ENCODE data around the gene RFX1.
A peak's percentile ranks its signal among the peaks of the same experiment; 100 is the strongest.
"Not testable (repeated sequence)": the region's sequence is repeated elsewhere in the genome, so short reads cannot be mapped to it uniquely, and the experiment has no call there.

Gene RFX1

DNA sequence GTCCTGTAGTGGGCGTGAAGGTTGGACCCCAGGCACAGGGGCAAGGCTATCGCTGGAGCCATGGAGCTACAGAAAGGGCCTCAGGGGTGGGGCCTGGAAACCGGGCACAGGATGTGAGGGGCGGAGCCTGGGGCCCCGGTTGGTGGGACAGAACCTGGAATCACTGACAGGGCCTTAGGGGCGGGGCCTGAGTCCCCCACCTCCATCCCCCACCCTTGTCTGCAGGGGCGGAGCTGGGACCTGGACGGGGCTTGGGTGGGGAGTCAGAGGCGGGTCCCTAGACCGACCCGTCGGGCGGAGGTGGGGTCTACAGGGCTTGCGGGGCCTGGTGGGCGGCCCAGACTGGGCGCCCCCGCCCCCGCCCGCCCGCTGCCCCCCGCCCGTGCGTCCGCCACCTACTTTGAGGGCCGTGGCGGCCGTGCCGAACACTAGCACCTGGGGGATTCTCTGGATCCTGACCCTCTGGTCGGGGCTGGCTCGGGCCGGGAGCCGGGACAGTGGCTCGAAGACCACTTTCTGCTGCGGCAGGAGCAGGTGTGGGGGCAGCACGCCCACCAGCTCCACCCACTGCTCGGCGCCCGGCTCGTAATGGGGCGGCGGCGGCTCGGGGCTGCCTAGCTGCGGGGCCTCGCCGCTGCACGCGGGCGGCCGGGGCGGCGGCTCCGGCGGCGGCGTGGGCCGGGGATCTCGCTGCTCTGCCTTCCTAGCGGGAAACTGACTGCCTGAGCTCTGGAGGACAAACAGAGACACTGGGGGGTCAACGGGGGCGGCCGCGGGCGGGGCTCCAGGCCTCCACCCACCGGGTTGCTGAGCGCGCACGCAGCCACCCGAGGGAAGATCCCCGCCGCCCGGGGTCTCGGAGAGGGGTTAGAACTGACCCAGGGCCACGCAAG is 27.5 kb downstream of the RFX1 start:
- DNase-seq, result no peak

DNA sequence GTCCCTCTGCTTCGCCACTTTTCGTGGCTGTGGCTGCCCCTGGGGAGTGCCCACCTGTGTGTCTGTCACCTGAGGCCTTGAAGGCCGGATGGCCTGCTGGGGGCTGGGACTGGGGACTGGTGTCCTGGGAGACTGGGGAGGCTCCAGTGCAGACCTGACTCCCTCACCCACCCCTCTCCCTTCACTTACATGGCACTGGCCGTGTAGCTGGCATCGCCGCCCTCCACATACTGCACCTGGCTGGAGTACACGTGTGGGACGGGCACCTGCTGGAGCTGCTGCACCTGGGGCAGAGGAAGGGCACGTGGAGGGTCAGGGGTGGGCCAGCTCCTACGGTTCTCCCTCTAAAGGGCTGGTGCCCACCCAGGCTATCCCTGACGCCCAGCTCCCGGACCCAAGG is 28.3 kb downstream of the RFX1 start:
- no peak for DNase-seq

DNA sequence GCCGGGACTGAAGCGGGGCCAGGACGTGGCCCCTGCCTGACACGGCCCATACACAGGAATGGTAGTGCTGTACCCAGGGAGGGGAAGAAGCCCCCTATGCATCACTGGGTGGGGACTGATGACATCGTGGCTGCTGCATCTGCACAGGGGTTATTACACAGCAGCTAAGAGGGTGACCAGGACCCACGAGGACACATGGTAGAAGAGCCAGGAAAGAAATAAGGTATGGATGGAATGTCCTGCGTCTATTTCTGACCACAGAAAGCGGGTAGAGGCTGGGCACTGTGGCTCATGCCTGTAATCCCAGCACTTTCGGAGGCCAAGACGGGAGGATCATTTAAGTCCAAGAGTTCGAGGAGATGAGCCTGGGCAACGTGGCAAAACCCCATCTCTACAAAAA is 29.7 kb downstream of the RFX1 start:
- DNase-seq, result no peak

GRCh38 chr19:13975870-13976269 is 30.2 kb downstream of the RFX1 start:
- no peak for DNase-seq

DNA sequence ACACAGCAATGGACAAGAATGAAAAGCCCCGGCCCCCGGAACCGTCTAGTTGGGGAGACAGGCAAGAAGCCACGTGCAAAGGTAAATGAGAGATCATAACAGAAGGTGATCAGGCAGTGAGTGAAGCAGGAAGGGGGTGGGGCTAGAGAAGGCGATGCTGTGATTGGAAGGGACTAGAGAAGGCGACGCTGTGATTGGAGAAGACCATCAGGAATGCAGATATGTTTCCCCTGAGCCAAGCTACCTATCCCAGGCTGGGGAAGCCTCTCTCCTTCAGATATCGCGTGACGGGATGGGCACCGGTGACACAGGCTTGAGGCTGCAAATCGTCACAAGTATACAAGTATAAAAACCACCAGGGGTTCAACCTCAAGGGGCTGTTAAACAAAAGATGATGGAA is 32.0 kb downstream of the RFX1 start:
- peak; percentile 15 for DNase-seq

- DNase-seq, result not testable (repeated sequence)
These were observed 32.6 kb downstream of the RFX1 start for GRCh38 chr19:13973479-13973878.

- no peak for DNase-seq
These were observed 33.6 kb downstream of the RFX1 start for GRCh38 chr19:13972368-13973155.

DNA sequence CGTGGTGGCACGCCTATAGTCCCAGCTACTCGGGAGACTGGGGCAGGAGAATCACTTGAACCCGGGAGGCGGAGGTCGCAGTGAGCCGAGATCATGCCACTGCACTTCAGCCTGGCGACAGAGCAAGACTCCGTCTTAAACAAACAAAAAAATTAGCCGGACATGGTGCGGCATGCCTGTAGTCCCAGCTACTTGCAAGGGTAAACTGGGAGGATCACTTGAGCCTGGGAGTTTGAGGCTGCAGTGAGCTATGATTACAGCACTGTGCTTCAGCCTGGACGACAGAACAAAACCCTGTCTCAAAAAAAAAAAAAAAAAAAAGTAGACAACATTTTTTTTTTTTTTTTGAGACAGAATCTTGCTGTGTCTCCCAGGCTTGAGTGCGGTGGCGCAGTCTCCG is 34.3 kb downstream of the RFX1 start:
- not testable (repeated sequence) for DNase-seq

- no peak for DNase-seq
These were observed 36.2 kb downstream of the RFX1 start for GRCh38 chr19:13969897-13970296.

GRCh38 chr19:13968999-13969398 is 37.1 kb downstream of the RFX1 start:
- DNase-seq, result no peak

- DNase-seq, result no peak
These were observed 37.7 kb downstream of the RFX1 start for GRCh38 chr19:13968383-13968935.

DNA sequence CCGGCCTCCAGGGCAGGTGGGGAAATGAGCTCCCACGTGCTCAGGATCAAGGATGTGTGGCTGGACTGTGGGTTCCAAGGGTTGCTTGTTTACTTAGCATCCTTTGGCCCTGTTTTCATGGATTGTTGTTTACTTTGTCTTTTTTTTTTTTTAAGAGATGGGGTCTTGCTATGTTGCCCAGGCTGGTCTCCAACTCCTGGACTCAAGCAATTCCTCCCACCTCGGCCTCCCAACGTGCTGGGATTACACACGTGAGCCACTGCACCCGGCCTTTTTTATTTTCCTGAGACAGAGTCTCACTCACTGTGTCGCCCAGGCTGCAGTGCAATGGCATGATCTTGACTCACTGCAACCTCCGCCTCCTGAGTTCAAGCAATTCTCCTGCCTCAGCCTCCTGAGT is 38.9 kb downstream of the RFX1 start:
- DNase-seq, result not testable (repeated sequence)

GRCh38 chr19:13966684-13967128 is 39.4 kb downstream of the RFX1 start:
- no peak for DNase-seq

DNA sequence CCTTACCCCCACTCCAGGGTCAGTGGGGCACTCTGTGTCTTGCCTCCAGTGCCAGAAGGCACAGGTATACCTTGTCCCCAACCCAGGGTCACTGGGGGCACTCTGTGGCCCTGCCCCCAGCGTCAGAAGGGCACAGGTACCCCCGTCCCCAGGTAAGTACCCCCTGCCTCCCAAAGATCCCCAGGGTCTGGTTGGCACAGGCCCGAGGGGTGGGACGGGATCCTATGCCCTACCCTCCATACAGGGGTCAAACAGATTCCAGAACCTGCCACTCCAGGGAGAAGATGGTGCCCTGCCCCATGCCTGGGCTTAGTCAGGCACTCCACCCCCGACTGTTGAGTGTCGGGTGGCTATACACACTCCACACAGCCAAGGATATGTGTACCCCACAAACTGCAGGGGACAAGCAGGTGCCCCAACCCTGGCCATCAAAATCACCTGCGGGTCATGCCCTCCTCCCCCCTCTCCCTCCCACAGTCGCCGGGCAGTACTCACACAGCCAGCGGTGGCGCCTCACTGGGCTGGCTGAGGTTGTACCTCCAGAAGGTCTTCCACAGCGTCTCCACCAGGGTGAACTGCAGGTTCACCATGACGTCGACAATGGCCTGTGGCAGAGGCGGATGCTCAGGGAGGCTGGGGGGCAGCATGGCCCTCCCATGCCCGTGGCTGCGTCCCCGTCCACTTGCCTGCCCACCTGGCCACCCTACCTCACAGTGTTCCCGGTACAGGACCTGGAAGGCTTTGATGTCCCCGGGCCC is 40.0 kb downstream of the RFX1 start:
- no peak for DNase-seq

GRCh38 chr19:13965377-13965896 is 40.7 kb downstream of the RFX1 start:
- no peak for DNase-seq

DNA sequence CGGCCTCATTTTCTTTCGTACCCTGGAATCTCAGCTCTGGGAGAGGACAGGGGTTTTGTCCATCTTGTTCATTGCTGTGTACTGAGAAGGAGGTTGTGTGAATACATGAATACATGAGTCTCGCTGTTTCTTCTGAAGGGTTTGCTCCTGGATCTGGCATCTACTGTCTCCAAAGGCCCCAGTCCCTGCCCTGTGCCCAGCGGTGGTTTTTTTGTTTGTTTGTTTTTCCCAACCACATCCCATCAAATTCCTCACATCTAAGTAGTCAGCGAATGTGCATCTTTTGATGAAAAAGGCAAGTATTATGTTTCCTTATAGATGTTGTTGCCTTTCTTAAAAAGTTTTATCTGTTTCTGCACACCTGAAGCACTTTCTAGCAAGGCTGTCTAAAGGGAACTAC is 41.3 kb downstream of the RFX1 start:
- DNase-seq, result no peak

GRCh38 chr19:13963603-13964105 is 42.5 kb downstream of the RFX1 start:
- no peak for DNase-seq

DNA sequence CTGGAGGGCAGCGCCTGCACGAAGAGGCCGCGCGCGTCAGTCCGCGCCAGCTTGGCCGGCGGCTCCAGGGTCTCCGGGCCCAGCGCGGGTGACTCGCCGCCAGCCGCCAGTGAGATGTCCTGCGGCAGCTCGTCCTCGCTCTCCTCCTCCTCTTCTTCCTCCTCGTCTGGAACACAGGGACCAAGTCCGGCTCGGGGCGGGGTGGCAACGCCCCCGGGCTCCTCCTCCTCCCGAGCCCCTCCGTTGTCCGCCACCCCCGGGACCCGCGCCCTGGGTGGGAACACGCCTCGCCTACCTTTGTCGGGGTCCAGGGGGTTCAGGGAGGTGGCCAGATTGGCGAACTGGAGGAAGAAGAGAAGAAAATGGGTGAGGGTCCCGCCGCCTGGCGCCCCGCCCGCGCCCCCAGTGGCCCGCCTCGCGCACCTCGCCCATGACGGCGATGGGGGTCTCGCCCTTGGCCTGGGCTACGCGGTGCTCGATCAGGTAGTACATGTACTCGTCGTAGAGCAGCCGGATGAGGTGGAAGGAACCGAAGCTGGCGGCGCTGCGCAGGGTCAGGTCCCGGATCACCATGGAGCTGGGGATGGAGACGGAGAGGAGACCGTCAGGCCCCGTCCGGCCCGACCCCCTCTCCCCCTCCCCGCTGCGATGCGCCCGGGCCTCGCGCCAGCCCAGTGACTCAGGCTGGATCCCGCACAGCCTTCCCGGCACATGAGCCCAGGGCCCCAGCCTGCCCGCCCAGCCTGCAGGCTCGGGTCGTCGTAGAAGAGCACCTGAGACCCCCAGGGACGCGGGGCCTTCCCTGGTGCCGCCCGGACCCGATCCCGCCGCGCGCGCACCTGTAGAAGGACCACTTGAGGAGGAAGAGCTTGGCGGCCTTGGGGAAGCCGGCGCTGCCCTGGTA is 43.2 kb downstream of the RFX1 start:
- DNase-seq, result no peak

DNA sequence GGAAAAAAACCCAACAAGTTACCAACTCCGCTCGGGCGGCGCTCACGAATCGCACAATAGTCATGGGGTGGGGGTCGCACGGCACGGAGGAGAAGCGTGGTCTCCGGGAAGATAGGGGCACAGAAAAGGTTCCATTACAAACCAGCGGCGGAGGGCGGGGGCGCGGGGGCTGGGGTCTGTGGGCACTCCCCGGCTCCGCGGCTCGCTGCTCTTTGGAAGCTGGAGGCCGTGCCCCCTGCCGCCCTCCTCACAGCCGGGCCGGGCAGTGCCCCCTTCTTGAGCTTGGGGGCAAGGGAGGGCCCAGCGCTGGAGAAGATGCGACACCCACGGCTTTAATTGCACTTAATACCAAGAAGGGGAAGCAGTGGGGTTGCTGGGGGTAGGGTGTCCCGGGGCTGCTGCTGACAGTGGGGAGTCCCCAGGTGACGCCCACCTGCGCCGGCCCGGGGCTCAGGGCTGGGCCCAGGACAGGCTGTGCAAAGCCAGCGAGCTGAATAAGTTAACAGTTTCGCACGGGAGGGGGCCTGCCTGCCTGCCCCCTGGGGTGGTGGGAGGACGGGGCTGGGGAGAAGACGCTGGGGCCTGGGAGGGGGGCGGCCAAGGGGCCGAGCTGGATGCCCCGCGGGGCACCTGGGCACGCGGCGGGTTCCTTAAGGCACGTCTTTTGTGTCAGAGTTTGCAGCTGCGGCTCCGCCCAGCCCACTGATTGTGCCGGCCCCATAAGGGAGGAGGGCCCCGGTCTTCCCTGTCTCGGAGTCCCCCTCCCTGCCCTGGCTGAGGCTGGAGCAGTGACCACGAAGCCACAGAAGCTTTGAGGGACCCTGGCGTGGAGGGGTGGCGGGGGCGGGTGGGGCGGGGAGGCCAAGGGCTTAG is 44.1 kb downstream of the RFX1 start:
- no peak for DNase-seq

Measured in NCI-H187 treated with DMSO at 0.1 percent for 48 hours (cell line).